HepG2 (cell line): ENCODE measurements around the gene NFILZ. TPM values are rescaled to one million over a fixed set of nuclear protein-coding genes. Genes with fewer than 3 reads are reported as not detected.

Source experiments
- ATAC-seq: fragments of 200-7000 bp; cut with Tn5 transposase; 3 replicates; pipeline ENCODE4 v1.9.1; 2020; ENCODE audit warnings: mild to moderate bottlenecking, moderate library complexity
- BruUV-seq: library from RNA; stranded (reverse); fragments of 400-500 nt; replicated peaks from 2 replicates; lab custom pipeline; 2021; lab: Mats Ljungman, UMichigan
- CTCF ChIA-PET: fragments of 300-600 bp; formaldehyde crosslinking; extraction: SDS; loops from one replicate; lab custom pipeline; 2021; ENCODE audit warnings: low total read pairs, inconsistent platforms, low intra/inter-chr PET ratio; lab: Yijun Ruan, JAX
- POLR2A ChIA-PET: fragments of 350-600 bp; sonication (Branson Sonifier 250); formaldehyde crosslinking; loops from one replicate; lab custom pipeline; 2020; ENCODE audit warnings: antibody characterized with exemption, inconsistent platforms; lab: Yijun Ruan, JAX
- DNase-seq: peaks from one replicate; pipeline ENCODE4 v3.0.0-alpha.2; 2015; ENCODE audit warnings: low spot score
- FAIRE-seq: peaks from 3 replicates; lab custom pipeline; 2011; peaks lifted over from hg19 to GRCh38; lab: Jason Lieb, UNC
- H2AFZ ChIP-seq: one replicate; pipeline ENCODE4 v1.6.1; 2011; ENCODE audit warnings: low read length, inconsistent platforms
- H3K27ac ChIP-seq: fragments of 300-600 bp; 3 replicates; pipeline ENCODE4 v1.8.0; 2011; ENCODE audit warnings: mixed run types, mild to moderate bottlenecking, mixed read lengths, low read length, inconsistent platforms; ENCODE audit not compliant: insufficient read depth; ENCODE audit errors: extremely low read length
- H3K27me3 ChIP-seq, 2 experiments: fragments of 200-600 bp in 1 of 2; 2 replicates in 1 of 2; 3 replicates in 1 of 2; pipeline versions ENCODE4 v1.6.0 to v1.8.0; 2011; ENCODE audit warnings: low read length in 2 of 2, mild to moderate bottlenecking in 2 of 2, moderate library complexity in 2 of 2, inconsistent platforms in 1 of 2; ENCODE audit not compliant: insufficient read depth in 2 of 2, control insufficient read depth in 1 of 2
- H3K36me3 ChIP-seq, 2 experiments: fragments of 200-600 bp in 1 of 2; replicated peaks in 1 of 2; 2 replicates in 1 of 2; 3 replicates in 1 of 2; pipeline versions ENCODE4 v1.5.1 to v1.8.0; 2011; ENCODE audit warnings: low read length in 2 of 2, inconsistent platforms in 1 of 2; ENCODE audit not compliant: insufficient read depth in 2 of 2, control insufficient read depth in 1 of 2
- H3K4me1 ChIP-seq: 2 replicates; pipeline ENCODE4 v1.5.1; 2012; ENCODE audit warnings: low read length, inconsistent platforms; ENCODE audit not compliant: insufficient read depth
- H3K4me2 ChIP-seq: 2 replicates; pipeline ENCODE4 v1.6.0; 2011; ENCODE audit warnings: low read depth, low read length, inconsistent platforms
- H3K4me3 ChIP-seq, 3 experiments: fragments of 200-600 bp in 1 of 3; sonication (generic), shearing (Covaris generic) in 1 of 3; replicated peaks in 1 of 3; 2 replicates each; pipeline ENCODE4 v1.5.1; 2011 to 2016; ENCODE audit warnings: low read length in 3 of 3, inconsistent platforms in 2 of 3, low read depth in 2 of 3, mild to moderate bottlenecking in 2 of 3, control low read depth in 1 of 3, mixed read lengths in 1 of 3; ENCODE audit not compliant: insufficient read depth in 1 of 3
- H3K79me2 ChIP-seq: one replicate; pipeline ENCODE4 v1.6.1; 2011; ENCODE audit warnings: low read length, inconsistent platforms; ENCODE audit not compliant: insufficient read depth
- H3K9ac ChIP-seq: 2 replicates; pipeline ENCODE4 v1.6.0; 2011; ENCODE audit warnings: mild to moderate bottlenecking, low read depth, low read length, inconsistent platforms; ENCODE audit not compliant: insufficient read depth
- H3K9me3 ChIP-seq: 2 replicates; pipeline ENCODE4 v1.5.1; 2012; ENCODE audit warnings: mild to moderate bottlenecking, low read length
- H4K20me1 ChIP-seq: 2 replicates; pipeline ENCODE4 v1.6.0; 2011; ENCODE audit warnings: inconsistent platforms, mild to moderate bottlenecking, low read length, moderate library complexity; ENCODE audit not compliant: insufficient read depth
- ELF3 ChIP-seq: IDR thresholded peaks from 2 replicates; pipeline ENCODE4 v1.6.1; 2016; ENCODE audit warnings: missing genetic modification reagents, missing compliant biosample characterization
- FIP1L1 ChIP-seq: fragments of 200-400 bp; formaldehyde crosslinking; IDR thresholded peaks from 2 replicates; pipeline ENCODE4 v1.6.1; 2018; ENCODE audit warnings: low read depth, mild to moderate bottlenecking, low read length, moderate library complexity, borderline replicate concordance; ENCODE audit not compliant: insufficient read depth
- GLMP ChIP-seq: sonication (generic); formaldehyde crosslinking; IDR thresholded peaks from 2 replicates; pipeline ENCODE4 v1.9.0; 2021; ENCODE audit warnings: missing genetic modification reagents, mild to moderate bottlenecking, borderline replicate concordance
- HNRNPK ChIP-seq: fragments of 200-400 bp; formaldehyde crosslinking; IDR thresholded peaks from 2 replicates; pipeline ENCODE4 v1.6.1; 2018; ENCODE audit warnings: low read length, low read depth, moderate library complexity, mild to moderate bottlenecking; ENCODE audit not compliant: poor library complexity, severe bottlenecking
- SATB2 ChIP-seq: sonication (generic); formaldehyde crosslinking; IDR thresholded peaks from 2 replicates; pipeline ENCODE4 v1.5.0; 2020; ENCODE audit warnings: missing genetic modification reagents
- TEAD3 ChIP-seq: optimal IDR thresholded peaks from 2 replicates; pipeline ENCODE3; 2016; ENCODE audit warnings: borderline replicate concordance
- ZFAT ChIP-seq: sonication (generic); formaldehyde crosslinking; conservative IDR thresholded peaks from 2 replicates; pipeline ENCODE4 v1.8.1; 2023; ENCODE audit warnings: missing genetic modification reagents, inconsistent platforms
- ZNF138 ChIP-seq: sonication (generic); formaldehyde crosslinking; IDR thresholded peaks from 2 replicates; pipeline ENCODE4 v1.5.0; 2020; ENCODE audit warnings: mild to moderate bottlenecking, low read depth, missing genetic modification reagents
- ZNF225 ChIP-seq: sonication (generic); formaldehyde crosslinking; IDR thresholded peaks from 2 replicates; pipeline ENCODE4 v1.4.0; 2020; ENCODE audit warnings: mild to moderate bottlenecking, missing genetic modification reagents
- ZNF337 ChIP-seq: sonication (generic); formaldehyde crosslinking; IDR thresholded peaks from 2 replicates; pipeline ENCODE4 v1.5.1; 2020; ENCODE audit warnings: missing genetic modification reagents, low read depth, mild to moderate bottlenecking, borderline replicate concordance
- WGBS: methylation state at CpG from one replicate; pipeline ENCODE4 v1.1.6; 2017; ENCODE audit warnings: low lambda C conversion rate; 5-methylcytosine and 5-hydroxymethylcytosine counted together
- in situ Hi-C: cut with HindIII; loops from 2 replicates; pipeline ENCODE4 v1.10.0; 2017; ENCODE audit warnings: low pct_unique_long_range_greater_than_20kb; ENCODE audit not compliant: extremely low pct_ligation_motif_present
- intact Hi-C: fragments of 100-400 bp; cut with micrococcal nuclease; formaldehyde crosslinking; loops from one replicate; pipeline ENCODE4 v1.10.0; 2022; ENCODE audit not compliant: unreplicated experiment
- polyA plus RNA-seq, 8 experiments: library from polyadenylated mRNA; depleted of rRNA in 3 of 8; stranded (reverse) in 7 of 8; unstranded in 1 of 8; fragments of >200 nt; fragmentation: Illumina TruSeq in 4 of 8; extraction: Trizol in 4 of 8; gene quantifications; 2 replicates each; pipeline versions ENCODE4 v1.2.1 to v1.2.3, GENCODE V29; 2011 to 2016; ENCODE audit warnings: low read depth in 4 of 8, missing spikeins in 1 of 8, mixed read lengths in 1 of 8; ENCODE audit not compliant: insufficient read depth in 1 of 8
- total RNA-seq, 5 experiments: library from RNA; depleted of rRNA; stranded (reverse); fragments of >200 nt; fragmentation: Illumina TruSeq; extraction: Trizol; gene quantifications; 2 replicates each; pipeline ENCODE4 v1.2.3, GENCODE V29; 2016; ENCODE audit warnings: low read depth in 1 of 5
- TF ChIP-seq, protein P1 (sequence below): sonication (generic); formaldehyde crosslinking; IDR thresholded peaks from 2 replicates; pipeline ENCODE4 v1.5.1; 2020; ENCODE audit warnings: mild to moderate bottlenecking, missing genetic modification reagents, moderate library complexity
- TF ChIP-seq, protein P2 (sequence below): sonication (generic); formaldehyde crosslinking; IDR thresholded peaks from 2 replicates; pipeline ENCODE4 v1.4.0; 2020; ENCODE audit warnings: missing genetic modification reagents, borderline replicate concordance
- TF ChIP-seq, protein P3 (sequence below): sonication (generic); formaldehyde crosslinking; IDR thresholded peaks from 2 replicates; pipeline ENCODE4 v1.4.0; 2020; ENCODE audit warnings: missing genetic modification reagents

Gene NFILZ
- total and polyA plus RNA-seq, 2 of the 13 experiments (the other 11 are each of a cell fraction or from before 2014, with no cell fraction given), result not detected

- Histone ChIP-seq H3K27me3 (peaks cover 0 to 3% of the 10 kb centered on the region in 2 experiments; a peak in 1 of 5 replicates), H3K27ac (no peak overlapping the region), H4K20me1 (no peaks in the 10 kb centered on the region), H3K79me2 (no peaks in the 10 kb centered on the region), H3K36me3 (no peaks in the 10 kb centered on the region), H3K4me1 (no peaks in the 10 kb centered on the region), H3K9ac (no peak overlapping the region), H3K4me2 (no peak overlapping the region), H3K4me3 (no peak overlapping the region), H2AFZ (no peak overlapping the region), H3K9me3 (no peaks in the 10 kb centered on the region)
- DNase-seq (no peak), FAIRE-seq (no peak), ATAC-seq (no peak)
- no TSS peak for BruUV-seq
- intact Hi-C loops (no loop called here), in situ Hi-C loops (loop anchor here (25.0 kb wide), 1 partner anchor 420 kb away; the partner anchor contains the start of gene OR1M1)
- TF ChIP-seq, protein P1, sequence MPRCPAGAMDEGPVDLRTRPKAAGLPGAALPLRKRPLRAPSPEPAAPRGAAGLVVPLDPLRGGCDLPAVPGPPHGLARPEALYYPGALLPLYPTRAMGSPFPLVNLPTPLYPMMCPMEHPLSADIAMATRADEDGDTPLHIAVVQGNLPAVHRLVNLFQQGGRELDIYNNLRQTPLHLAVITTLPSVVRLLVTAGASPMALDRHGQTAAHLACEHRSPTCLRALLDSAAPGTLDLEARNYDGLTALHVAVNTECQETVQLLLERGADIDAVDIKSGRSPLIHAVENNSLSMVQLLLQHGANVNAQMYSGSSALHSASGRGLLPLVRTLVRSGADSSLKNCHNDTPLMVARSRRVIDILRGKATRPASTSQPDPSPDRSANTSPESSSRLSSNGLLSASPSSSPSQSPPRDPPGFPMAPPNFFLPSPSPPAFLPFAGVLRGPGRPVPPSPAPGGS (CRISPR knock-in tag), result no peak
- TF ChIP-seq SATB2, result no peak
- TF ChIP-seq ZFAT, result no peak
- TF ChIP-seq GLMP (CRISPR knock-in tag), result no peak
- TF ChIP-seq ZNF138 (CRISPR knock-in tag), result no peak
- TF ChIP-seq, protein P2, sequence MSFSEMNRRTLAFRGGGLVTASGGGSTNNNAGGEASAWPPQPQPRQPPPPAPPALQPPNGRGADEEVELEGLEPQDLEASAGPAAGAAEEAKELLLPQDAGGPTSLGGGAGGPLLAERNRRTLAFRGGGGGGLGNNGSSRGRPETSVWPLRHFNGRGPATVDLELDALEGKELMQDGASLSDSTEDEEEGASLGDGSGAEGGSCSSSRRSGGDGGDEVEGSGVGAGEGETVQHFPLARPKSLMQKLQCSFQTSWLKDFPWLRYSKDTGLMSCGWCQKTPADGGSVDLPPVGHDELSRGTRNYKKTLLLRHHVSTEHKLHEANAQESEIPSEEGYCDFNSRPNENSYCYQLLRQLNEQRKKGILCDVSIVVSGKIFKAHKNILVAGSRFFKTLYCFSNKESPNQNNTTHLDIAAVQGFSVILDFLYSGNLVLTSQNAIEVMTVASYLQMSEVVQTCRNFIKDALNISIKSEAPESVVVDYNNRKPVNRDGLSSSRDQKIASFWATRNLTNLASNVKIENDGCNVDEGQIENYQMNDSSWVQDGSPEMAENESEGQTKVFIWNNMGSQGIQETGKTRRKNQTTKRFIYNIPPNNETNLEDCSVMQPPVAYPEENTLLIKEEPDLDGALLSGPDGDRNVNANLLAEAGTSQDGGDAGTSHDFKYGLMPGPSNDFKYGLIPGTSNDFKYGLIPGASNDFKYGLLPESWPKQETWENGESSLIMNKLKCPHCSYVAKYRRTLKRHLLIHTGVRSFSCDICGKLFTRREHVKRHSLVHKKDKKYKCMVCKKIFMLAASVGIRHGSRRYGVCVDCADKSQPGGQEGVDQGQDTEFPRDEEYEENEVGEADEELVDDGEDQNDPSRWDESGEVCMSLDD (CRISPR knock-in tag), result no peak
- TF ChIP-seq ELF3 (CRISPR knock-in tag), result no peak
- TF ChIP-seq TEAD3 (CRISPR knock-in tag), result no peak
- no peak for TF ChIP-seq ZNF225 (CRISPR knock-in tag)
- no peak for TF ChIP-seq HNRNPK
- TF ChIP-seq, protein P3, sequence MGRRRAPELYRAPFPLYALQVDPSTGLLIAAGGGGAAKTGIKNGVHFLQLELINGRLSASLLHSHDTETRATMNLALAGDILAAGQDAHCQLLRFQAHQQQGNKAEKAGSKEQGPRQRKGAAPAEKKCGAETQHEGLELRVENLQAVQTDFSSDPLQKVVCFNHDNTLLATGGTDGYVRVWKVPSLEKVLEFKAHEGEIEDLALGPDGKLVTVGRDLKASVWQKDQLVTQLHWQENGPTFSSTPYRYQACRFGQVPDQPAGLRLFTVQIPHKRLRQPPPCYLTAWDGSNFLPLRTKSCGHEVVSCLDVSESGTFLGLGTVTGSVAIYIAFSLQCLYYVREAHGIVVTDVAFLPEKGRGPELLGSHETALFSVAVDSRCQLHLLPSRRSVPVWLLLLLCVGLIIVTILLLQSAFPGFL (CRISPR knock-in tag), result no peak
- TF ChIP-seq ZNF337 (CRISPR knock-in tag), result no peak
- TF ChIP-seq FIP1L1, result no peak
- POLR2A ChIA-PET, result no interaction called here
- 9% methylated on average over 9 of the region's 9 CpGs for WGBS
- CTCF ChIA-PET, result no interaction called here
Measured at GRCh38 chr19:8666814-8667405, 36.5 kb downstream of the NFILZ start.
